SK-N-SH treated with all-trans-retinoic acid at 6 μM for 48 hours (cell line): ENCODE results near the gene CETN1.

ENCODE experiments used
- ARNTL ChIP-seq: fragments of 450-650 bp; formaldehyde crosslinking; IDR thresholded peaks from 2 replicates; pipeline ENCODE4 v1.5.0; 2020; ENCODE audit warnings: low read depth, mild to moderate bottlenecking, moderate library complexity, borderline replicate concordance
- ISL1 ChIP-seq: fragments of 250-450 bp; sonication (Bioruptor Pico); IDR thresholded peaks from 2 replicates; pipeline ENCODE4 v2.1.2; 2022; ENCODE audit warnings: mild to moderate bottlenecking, moderate library complexity
- ZFP30 ChIP-seq: fragments of 450-650 bp; formaldehyde crosslinking; IDR thresholded peaks from 2 replicates; pipeline ENCODE4 v1.5.0; 2022; ENCODE audit warnings: mild to moderate bottlenecking, moderate library complexity
- ZNF565 ChIP-seq: fragments of 450-650 bp; formaldehyde crosslinking; conservative IDR thresholded peaks from 2 replicates; pipeline ENCODE4 v1.5.0; 2020; ENCODE audit warnings: low read depth, mild to moderate bottlenecking, moderate library complexity
- ZNF70 ChIP-seq: fragments of 450-650 bp; formaldehyde crosslinking; IDR thresholded peaks from 2 replicates; pipeline ENCODE4 v1.5.0; 2020; ENCODE audit warnings: mild to moderate bottlenecking, moderate library complexity
- TF ChIP-seq, protein P1 (sequence below): fragments of 250-450 bp; sonication (Bioruptor Pico); IDR thresholded peaks from 2 replicates; pipeline ENCODE4 v1.5.1; 2020; ENCODE audit warnings: low read depth, mild to moderate bottlenecking, moderate library complexity
- TF ChIP-seq, protein P2 (sequence below): fragments of 250-450 bp; sonication (Bioruptor Pico); IDR thresholded peaks from 2 replicates; pipeline ENCODE4 v1.8.0; 2020; ENCODE audit warnings: mild to moderate bottlenecking, moderate library complexity, borderline replicate concordance

DNA sequence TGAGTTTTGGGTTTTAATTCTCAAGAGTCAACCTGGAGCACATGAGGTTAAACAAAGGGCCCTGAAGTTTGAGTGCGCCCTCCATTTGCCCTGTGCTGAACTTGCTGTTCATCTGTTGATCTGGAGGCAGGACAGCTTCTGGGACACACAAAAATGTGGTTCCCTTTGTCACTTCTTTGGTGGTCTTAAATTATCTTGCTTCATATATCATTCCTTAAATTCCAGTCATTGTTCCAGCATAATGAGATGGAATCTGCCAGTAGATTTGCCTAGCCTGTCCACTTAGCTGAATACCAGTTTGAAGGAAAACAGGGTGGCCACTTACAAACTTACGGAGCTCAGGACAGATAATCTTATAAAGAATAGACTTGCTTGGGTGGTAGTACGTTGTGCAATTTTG lies 916 bp downstream of the CETN1 start:
- TF ChIP-seq ZNF565 (CRISPR knock-in tag) (no peak), ARNTL (CRISPR knock-in tag) (no peak), ISL1 (CRISPR knock-in tag) (no peak), ZNF70 (CRISPR knock-in tag) (no peak), ZFP30 (CRISPR knock-in tag) (no peak)
- TF ChIP-seq, protein P1, sequence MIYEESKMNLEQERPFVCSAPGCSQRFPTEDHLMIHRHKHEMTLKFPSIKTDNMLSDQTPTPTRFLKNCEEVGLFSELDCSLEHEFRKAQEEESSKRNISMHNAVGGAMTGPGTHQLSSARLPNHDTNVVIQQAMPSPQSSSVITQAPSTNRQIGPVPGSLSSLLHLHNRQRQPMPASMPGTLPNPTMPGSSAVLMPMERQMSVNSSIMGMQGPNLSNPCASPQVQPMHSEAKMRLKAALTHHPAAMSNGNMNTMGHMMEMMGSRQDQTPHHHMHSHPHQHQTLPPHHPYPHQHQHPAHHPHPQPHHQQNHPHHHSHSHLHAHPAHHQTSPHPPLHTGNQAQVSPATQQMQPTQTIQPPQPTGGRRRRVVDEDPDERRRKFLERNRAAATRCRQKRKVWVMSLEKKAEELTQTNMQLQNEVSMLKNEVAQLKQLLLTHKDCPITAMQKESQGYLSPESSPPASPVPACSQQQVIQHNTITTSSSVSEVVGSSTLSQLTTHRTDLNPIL (CRISPR knock-in tag) = no peak
- TF ChIP-seq, protein P2, sequence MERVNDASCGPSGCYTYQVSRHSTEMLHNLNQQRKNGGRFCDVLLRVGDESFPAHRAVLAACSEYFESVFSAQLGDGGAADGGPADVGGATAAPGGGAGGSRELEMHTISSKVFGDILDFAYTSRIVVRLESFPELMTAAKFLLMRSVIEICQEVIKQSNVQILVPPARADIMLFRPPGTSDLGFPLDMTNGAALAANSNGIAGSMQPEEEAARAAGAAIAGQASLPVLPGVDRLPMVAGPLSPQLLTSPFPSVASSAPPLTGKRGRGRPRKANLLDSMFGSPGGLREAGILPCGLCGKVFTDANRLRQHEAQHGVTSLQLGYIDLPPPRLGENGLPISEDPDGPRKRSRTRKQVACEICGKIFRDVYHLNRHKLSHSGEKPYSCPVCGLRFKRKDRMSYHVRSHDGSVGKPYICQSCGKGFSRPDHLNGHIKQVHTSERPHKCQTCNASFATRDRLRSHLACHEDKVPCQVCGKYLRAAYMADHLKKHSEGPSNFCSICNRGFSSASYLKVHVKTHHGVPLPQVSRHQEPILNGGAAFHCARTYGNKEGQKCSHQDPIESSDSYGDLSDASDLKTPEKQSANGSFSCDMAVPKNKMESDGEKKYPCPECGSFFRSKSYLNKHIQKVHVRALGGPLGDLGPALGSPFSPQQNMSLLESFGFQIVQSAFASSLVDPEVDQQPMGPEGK (CRISPR knock-in tag) = no peak
